ENCODE data around the gene SDHA.

DNA sequence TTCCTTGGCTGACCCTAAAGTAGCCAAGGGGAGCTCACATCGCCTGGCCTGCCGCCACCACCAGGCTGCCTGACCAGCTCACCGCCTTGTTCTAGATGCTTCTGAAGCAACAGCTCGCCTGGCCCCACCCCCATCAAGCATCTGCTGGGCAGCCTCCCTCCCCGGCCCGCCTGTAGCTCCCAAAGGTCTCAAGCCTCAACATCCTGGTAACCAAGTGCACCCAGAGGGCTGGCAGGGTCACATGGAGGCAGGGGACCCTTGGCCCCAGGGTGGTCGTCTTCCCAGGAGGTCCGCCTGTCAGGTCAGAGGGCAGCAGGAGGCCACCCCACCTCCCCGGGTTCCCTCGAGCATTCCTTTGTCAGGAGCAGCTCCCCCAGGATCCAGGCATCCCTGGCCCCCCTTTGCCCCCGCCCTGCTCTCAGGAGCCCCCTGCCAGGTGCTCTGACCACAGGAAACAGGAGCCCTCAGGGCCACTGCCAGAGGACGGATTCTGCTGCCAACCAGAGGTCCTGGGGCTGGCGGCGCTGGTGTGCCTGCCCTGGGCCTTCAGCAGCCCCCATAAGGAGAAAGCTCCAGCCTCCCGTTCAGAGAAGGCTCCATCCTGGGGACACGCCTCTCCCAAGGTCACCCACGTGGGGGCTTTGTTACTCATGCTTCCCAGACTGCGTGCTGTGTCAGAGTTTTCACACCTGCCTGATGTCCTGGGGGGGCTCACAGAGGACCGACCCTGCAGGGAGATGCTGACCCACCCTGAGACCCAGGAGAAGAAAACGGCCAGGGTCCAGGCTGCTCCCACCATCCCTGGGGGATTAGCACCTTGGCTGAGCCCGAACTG is 30.3 kb upstream of the SDHA start:
- TF ChIP-seq, protein P1, sequence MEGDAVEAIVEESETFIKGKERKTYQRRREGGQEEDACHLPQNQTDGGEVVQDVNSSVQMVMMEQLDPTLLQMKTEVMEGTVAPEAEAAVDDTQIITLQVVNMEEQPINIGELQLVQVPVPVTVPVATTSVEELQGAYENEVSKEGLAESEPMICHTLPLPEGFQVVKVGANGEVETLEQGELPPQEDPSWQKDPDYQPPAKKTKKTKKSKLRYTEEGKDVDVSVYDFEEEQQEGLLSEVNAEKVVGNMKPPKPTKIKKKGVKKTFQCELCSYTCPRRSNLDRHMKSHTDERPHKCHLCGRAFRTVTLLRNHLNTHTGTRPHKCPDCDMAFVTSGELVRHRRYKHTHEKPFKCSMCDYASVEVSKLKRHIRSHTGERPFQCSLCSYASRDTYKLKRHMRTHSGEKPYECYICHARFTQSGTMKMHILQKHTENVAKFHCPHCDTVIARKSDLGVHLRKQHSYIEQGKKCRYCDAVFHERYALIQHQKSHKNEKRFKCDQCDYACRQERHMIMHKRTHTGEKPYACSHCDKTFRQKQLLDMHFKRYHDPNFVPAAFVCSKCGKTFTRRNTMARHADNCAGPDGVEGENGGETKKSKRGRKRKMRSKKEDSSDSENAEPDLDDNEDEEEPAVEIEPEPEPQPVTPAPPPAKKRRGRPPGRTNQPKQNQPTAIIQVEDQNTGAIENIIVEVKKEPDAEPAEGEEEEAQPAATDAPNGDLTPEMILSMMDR (IDR thresholded peaks at IDR 0.05; ENCODE audit: poor library complexity, severe bottlenecking), result no peak
- TF ChIP-seq EP300 (conservative IDR thresholded peaks at IDR 0.05; ENCODE audit: poor library complexity, severe bottlenecking) (no peak), MXI1 (conservative IDR thresholded peaks at IDR 0.05; ENCODE audit: poor library complexity, severe bottlenecking) (no peak), EZH2 (IDR thresholded peaks at IDR 0.05; ENCODE audit: borderline replicate concordance, insufficient read depth, low read length, poor library complexity, severe bottlenecking) (no peak), POLR2AphosphoS5 (IDR thresholded peaks at IDR 0.05) (no peak), TAF1 (IDR thresholded peaks at IDR 0.05; ENCODE audit: low read depth) (no peak), SMC3 (conservative IDR thresholded peaks at IDR 0.05; ENCODE audit: poor library complexity) (no peak), RAD21 (conservative IDR thresholded peaks at IDR 0.05) (no peak)

Data from neural cell (in vitro differentiated cells).